ENCODE data around the gene HNRNPUL2. TPM values are rescaled to one million over a fixed set of nuclear protein-coding genes. Genes with fewer than 3 reads are reported as not detected.
A peak's percentile ranks its signal among the peaks of the same experiment; 100 is the strongest.
"Not testable (repeated sequence)": the region's sequence is repeated elsewhere in the genome, so short reads cannot be mapped to it uniquely, and the experiment has no call there.

Gene HNRNPUL2
- total and polyA plus RNA-seq, 4 donors = 25.6 to 53.1 (median 35.5) TPM

GRCh38 chr11:62752994-62753735 lies 25.9 kb upstream of the HNRNPUL2 start:
- H3K9ac ChIP-seq (ENCODE audit: insufficient read depth in 1 of 2, low read length in 2 of 2) = no peak overlapping the region
- DNase-seq = no peak
- TF ChIP-seq, protein P1, sequence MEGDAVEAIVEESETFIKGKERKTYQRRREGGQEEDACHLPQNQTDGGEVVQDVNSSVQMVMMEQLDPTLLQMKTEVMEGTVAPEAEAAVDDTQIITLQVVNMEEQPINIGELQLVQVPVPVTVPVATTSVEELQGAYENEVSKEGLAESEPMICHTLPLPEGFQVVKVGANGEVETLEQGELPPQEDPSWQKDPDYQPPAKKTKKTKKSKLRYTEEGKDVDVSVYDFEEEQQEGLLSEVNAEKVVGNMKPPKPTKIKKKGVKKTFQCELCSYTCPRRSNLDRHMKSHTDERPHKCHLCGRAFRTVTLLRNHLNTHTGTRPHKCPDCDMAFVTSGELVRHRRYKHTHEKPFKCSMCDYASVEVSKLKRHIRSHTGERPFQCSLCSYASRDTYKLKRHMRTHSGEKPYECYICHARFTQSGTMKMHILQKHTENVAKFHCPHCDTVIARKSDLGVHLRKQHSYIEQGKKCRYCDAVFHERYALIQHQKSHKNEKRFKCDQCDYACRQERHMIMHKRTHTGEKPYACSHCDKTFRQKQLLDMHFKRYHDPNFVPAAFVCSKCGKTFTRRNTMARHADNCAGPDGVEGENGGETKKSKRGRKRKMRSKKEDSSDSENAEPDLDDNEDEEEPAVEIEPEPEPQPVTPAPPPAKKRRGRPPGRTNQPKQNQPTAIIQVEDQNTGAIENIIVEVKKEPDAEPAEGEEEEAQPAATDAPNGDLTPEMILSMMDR (IDR thresholded peaks at IDR 0.05; ENCODE audit: control extremely low read depth, extremely low read depth) = no peak

DNA sequence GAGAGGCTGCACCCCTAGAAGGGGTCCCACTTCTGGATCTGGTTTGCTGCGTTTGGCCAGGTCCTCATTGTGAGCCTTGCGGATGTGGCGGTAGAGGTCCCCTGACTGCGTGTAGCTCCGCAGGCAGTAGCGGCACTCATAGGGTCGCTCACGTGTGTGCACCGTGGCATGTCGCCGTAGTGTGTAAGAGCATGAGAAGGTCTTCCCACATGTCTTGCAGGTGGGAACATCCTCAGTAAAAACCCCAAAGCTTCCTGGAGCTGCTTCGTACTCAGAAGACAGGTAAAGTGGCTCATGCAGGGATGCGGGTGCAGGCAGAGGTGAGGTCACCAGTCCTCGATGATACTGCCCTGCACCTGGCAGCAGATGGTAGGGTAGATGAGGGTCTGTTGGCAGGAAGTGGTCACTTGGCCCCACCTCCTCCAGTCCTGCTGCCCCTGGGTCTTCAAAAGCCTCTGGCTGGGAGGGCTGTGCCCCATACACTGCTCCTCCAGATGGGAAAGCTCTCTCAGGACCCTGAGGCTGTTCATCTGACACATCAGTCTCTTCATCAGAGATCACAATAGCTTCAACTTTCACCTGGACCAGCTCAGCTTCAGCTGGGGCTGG lies 25.0 kb upstream of the HNRNPUL2 start:
- no peak overlapping the region for H3K9ac ChIP-seq (ENCODE audit: insufficient read depth in 1 of 2, low read length in 2 of 2)
- ATAC-seq (ENCODE audit: insufficient read depth, low FRiP score) = no peak
- peaks cover 0 to 20% (median 11%) of the 10 kb centered on the region in 4 donors for H3K36me3 ChIP-seq (ENCODE audit: control insufficient read depth in 4 of 4, insufficient read depth in 4 of 4, low read length in 4 of 4)
- H3K27me3 ChIP-seq (ENCODE audit: control insufficient read depth in 3 of 3, insufficient read depth in 3 of 3, low read length in 2 of 3) = no peaks in the 10 kb centered on the region
- WGBS, 2 donors = 94 to 95% methylated on average over 14 of the region's 14 CpGs
- H3K27ac ChIP-seq (ENCODE audit: low read depth in 1 of 2, low read length in 1 of 2) = no peak overlapping the region
- TF ChIP-seq, protein P1 (IDR thresholded peaks at IDR 0.05; ENCODE audit: control extremely low read depth, extremely low read depth) = no peak
- H3K4me3 ChIP-seq = no peak overlapping the region
- no peaks in the 10 kb centered on the region for H3K9me3 ChIP-seq (ENCODE audit: control insufficient read depth in 4 of 4, insufficient read depth in 3 of 4, low read length in 3 of 4)
- peaks cover 0 to 11% (median 0%) of the 10 kb centered on the region in 5 donors for H3K4me1 ChIP-seq (ENCODE audit: control insufficient read depth in 5 of 5, insufficient read depth in 5 of 5, low read length in 5 of 5)
- DNase-seq = no peak

More at GRCh38 chr11:62752994-62753735, 25.9 kb upstream of the HNRNPUL2 start:
- peak overlapping the region; percentile 41 to 77 for H3K27ac ChIP-seq (ENCODE audit: low read depth in 1 of 2, low read length in 1 of 2)
- no peak overlapping the region for H3K4me3 ChIP-seq
- H3K4me1 ChIP-seq (ENCODE audit: control insufficient read depth in 5 of 5, insufficient read depth in 5 of 5, low read length in 5 of 5) = peaks cover 0 to 11% (median 0%) of the 10 kb centered on the region in 5 donors
- no peaks in the 10 kb centered on the region for H3K27me3 ChIP-seq (ENCODE audit: control insufficient read depth in 3 of 3, insufficient read depth in 3 of 3, low read length in 2 of 3)
- H3K9me3 ChIP-seq (ENCODE audit: control insufficient read depth in 4 of 4, insufficient read depth in 3 of 4, low read length in 3 of 4) = no peaks in the 10 kb centered on the region
- no peak for ATAC-seq (ENCODE audit: insufficient read depth, low FRiP score)
- 66 to 72% methylated on average over 15 of the region's 15 CpGs for WGBS, 2 donors
- H3K36me3 ChIP-seq (ENCODE audit: control insufficient read depth in 4 of 4, insufficient read depth in 4 of 4, low read length in 4 of 4) = peaks cover 0 to 20% (median 11%) of the 10 kb centered on the region in 4 donors

- H3K27ac ChIP-seq (ENCODE audit: low read depth in 1 of 2, low read length in 1 of 2); H3K27me3 ChIP-seq (ENCODE audit: control insufficient read depth in 3 of 3, insufficient read depth in 3 of 3, low read length in 2 of 3); ATAC-seq (ENCODE audit: insufficient read depth, low FRiP score); H3K4me3 ChIP-seq; H3K9ac ChIP-seq (ENCODE audit: insufficient read depth in 1 of 2, low read length in 2 of 2); DNase-seq; H3K9me3 ChIP-seq (ENCODE audit: control insufficient read depth in 4 of 4, insufficient read depth in 3 of 4, low read length in 3 of 4): not testable (repeated sequence)
- Histone ChIP-seq H3K4me1 (ENCODE audit: control insufficient read depth in 5 of 5, insufficient read depth in 5 of 5, low read length in 5 of 5) (peaks cover 0 to 11% (median 0%) of the 10 kb centered on the region in 5 donors), H3K36me3 (ENCODE audit: control insufficient read depth in 4 of 4, insufficient read depth in 4 of 4, low read length in 4 of 4) (peaks cover 0 to 20% (median 13%) of the 10 kb centered on the region in 4 donors)
- 97% methylated on average over 5 of the region's 5 CpGs for WGBS, 2 donors
These were observed 22.7 kb upstream of the HNRNPUL2 start for GRCh38 chr11:62749931-62750330.

DNA sequence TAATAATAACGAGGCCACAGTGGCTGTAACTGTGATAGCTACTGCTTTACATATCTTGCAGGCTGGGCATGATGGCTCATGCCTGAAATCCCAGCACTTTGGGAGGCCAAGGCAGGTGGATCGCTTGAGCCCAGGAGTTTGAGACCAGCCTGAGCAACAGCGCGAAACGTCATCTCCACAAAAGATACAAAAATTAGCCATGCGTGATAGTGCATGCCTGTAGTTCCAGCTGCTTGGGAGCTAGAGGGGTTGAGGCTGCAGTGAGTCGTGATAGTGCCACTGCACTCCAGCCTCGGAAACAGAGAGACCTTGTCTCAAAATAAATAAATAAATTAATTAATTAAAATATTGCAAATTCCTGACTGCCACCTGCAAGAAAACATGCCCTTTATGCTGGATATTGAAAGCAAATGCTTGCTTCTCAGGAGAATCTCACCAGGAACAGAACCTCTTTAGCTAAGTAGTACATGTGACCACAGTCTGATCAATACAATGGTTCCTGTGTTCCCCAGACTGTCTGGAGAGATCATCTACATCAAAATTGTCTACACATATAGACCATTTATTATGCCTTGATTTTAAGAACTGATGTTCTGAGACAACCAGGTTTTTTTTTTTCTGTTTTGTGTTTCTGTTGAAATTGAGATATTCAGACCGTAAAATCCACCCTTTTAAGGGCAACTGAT lies 20.4 kb upstream of the HNRNPUL2 start:
- H3K9ac ChIP-seq (ENCODE audit: insufficient read depth in 1 of 2, low read length in 2 of 2) = no peak overlapping the region
- TF ChIP-seq, protein P1 (IDR thresholded peaks at IDR 0.05; ENCODE audit: control extremely low read depth, extremely low read depth) = no peak
- WGBS, 2 donors = 86 to 92% methylated on average over 9 of the region's 9 CpGs

More for the DNA sequence above, 20.4 kb upstream of the HNRNPUL2 start:
- Histone ChIP-seq H3K9me3 (ENCODE audit: control insufficient read depth in 4 of 4, insufficient read depth in 3 of 4, low read length in 3 of 4) (no peaks in the 10 kb centered on the region), H3K27ac (ENCODE audit: low read depth in 1 of 2, low read length in 1 of 2) (no peak overlapping the region), H3K4me3 (no peak overlapping the region), H3K36me3 (ENCODE audit: control insufficient read depth in 4 of 4, insufficient read depth in 4 of 4, low read length in 4 of 4) (peaks cover 0 to 15% (median 10%) of the 10 kb centered on the region in 4 donors), H3K4me1 (ENCODE audit: control insufficient read depth in 5 of 5, insufficient read depth in 5 of 5, low read length in 5 of 5) (no peaks in the 10 kb centered on the region), H3K27me3 (ENCODE audit: control insufficient read depth in 3 of 3, insufficient read depth in 3 of 3, low read length in 2 of 3) (no peaks in the 10 kb centered on the region)
- DNase-seq (no peak), ATAC-seq (ENCODE audit: insufficient read depth, low FRiP score) (no peak)
